Mammary epithelial cell (primary cell): Measurements from ENCODE around the gene KRT17.

Experiments
- CTCF ChIP-seq, 2 donors: IDR thresholded peaks in 1 of 2; conservative IDR thresholded peaks in 1 of 2; 2 replicates each; pipeline ENCODE4 v1.5.1; 2011 to 2012; ENCODE audit warnings: inconsistent platforms in 2 of 2, low read length in 2 of 2, mild to moderate bottlenecking in 2 of 2, control low read depth in 1 of 2, low read depth in 1 of 2; ENCODE audit not compliant: insufficient read depth in 1 of 2; ENCODE audit errors: extremely low read depth in 1 of 2
- EZH2 ChIP-seq: IDR thresholded peaks from 2 replicates; pipeline ENCODE4 v1.6.1; 2012; ENCODE audit warnings: low read length, inconsistent platforms, borderline replicate concordance

- TF ChIP-seq CTCF (conservative IDR thresholded peaks at IDR 0.05 in 1 of 2, IDR thresholded peaks at IDR 0.05 in 1 of 2; ENCODE audit: extremely low read depth in 1 of 2, insufficient read depth in 1 of 2, low read depth in 1 of 2, low read length in 2 of 2) (no peak), EZH2 (no peak)
Observed at GRCh38 chr17:41580687-41581365, 43.5 kb downstream of the KRT17 start.
